NCI-H2196 (cell line): ENCODE measurements around the gene UVRAG.
A peak's percentile ranks its signal among the peaks of the same experiment; 100 is the strongest.

ENCODE experiments used
- DNase-seq: peaks from one replicate; lab custom pipeline; 2025; ENCODE audit not compliant: unreplicated experiment; lab: John Stamatoyannopoulos, UW

UVRAG gene

DNA sequence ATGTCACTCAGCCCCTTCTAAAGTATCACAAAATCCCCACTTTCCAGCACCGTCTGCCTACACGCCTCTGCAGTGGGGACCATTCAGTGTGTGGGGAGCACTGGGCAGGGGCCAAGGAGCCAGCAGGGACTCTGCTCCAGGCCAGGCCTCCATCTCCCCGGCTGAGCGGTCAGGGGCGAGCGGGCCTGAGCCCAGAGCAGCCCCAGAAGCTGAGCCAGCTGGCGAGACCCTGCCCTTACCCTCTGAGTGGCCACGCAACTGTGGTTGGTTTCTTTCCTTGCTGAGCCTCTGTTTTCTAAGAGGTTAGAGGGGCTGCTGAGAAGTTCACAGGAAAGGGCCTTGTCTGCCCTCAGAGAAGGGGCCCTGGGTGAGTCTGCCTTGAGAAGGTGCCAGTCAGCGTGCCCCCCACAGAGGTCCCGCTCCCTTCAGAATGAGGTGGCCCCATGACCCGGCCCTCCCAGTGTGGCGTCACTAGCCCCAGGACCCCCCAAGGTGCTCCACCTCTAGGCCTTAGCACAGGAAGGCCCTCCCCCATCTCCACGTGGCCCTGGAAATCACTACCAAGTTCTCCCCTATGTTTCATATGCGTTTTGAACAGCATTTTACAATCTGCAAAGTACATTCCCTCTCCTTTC, 344.4 kb downstream of the UVRAG start:
- no peak for DNase-seq

DNA sequence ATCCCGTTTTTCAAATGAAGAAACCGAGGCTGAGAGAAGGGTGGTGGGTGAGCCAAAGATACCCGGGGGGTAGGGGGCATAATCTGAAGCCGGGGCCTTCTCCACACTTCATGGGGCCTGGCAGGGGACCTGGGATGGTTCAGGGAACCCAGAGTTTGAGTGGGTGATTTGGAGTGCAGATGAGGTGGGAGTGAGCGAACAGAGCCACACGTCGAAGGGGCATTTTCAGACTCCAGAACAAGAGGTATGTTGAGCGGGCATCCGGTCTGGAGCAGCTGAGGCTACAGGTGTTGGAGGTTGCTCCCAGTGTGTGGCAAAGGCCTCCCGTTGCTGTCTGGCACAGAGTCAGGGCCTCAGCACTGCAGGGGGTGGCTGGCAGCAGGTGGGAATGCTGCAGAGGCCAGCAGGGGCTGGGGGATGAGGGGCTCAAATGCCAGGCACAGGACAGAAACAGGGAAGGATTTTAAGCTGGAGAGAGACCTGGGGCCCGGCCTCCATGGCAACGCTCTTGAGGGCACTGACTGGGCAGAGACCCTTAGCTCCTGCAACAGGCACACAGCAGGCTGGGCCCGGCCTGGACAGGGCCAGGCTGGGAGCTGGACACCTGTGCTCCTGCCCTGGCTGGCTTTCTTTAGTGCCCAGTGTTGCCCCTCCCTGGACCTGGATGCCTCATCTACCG, 345.1 kb downstream of the UVRAG start:
- peak; percentile 71 for DNase-seq

DNA sequence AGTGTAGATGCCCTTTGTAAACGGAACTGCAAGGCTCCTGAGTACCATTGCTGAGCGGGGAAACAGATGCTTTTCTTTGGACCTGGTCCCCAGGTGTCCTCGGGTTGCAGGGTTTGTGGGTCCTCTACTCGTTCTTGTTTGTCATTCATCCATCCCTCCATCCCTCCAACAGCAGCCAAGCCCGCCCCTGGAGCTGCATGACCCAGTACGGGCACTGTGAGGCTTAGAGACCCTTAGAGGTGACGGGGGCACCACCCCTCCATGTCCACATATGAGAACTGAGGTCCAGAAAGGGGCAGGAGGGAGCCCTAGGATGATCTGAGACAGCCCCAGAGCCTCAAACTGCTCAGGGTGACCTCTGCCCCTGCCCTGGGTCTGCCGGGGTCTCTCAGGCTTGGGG, 345.8 kb downstream of the UVRAG start:
- DNase-seq: no peak

DNA sequence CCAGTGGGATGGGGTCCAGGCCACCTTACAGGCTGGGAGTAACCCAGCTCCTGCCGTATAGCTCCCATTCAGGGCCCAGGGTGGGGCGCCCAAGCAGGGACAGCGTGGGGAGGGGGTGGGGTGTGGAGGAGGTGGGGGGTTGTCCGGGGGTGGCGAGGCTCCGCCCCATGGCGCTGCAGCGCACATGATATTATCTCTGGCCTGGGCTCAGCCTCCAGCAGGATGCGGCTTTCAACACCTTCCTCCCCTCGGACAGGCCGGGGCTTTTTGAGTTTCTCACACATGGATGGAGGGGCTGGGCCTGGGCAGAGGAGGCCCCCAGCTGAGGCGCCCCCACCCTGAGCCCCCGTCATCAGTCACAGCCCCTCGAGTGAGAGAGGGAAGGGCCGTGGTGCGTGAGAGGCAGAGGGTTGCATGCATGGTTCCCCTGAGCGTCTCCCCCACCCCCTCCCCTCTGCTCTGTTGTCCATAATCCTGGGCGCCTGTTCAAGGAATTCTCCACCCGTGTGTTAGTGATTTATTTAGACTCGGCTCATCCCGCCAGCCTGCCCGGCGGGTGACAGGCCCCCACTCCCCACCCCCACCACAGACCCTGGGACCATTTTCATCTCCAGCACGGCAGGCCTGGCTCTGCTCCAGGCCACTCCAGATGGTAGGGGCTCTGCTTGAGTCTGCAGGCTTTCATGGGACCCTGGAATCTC, 346.4 kb downstream of the UVRAG start:
- no peak for DNase-seq

DNA sequence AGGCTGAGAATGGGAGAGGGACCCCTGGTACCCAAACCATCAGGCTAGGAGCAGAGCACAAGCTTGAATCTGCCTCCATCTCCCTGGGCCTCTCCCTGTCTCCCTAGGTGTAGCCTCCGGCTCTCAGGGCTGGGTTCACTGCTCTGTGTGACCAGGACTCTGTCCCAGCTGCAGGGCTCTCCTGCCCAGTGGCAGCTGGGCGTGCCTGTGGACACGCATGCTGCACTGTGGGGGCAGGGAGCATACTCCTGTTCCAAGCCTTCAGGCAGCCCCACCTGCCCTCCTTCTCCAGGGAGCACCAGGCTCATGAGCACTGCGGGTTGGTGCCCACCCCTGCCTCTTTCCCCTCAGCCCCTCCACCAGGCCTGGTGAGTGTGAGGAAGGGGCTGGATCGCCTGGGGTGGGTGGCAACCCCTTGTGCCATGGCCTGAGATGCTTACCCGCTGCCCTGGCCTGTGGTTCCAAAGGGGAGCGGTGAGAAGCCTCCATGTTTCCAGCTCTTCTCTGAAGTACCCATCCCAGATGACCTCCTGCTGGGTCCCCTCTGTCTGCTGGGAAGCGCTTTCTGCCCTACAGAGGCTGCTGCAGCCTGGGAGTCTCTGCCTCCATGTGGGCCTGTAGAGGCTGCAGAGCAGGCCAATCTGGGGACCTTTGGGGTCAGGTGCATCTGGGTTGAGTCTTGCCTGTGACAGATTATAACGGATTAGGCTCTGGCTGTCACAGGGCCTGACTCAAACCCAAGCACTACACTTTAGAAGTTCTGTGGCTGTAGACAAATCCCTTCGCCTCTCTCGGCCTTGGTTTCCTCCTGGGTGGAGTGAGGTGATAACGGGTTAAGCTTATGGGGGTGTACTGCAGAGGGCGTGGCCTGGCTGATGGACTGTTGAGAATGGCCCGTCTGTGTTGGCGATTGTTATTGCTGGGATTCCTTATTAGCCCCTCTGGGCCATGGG, 347.6 kb downstream of the UVRAG start:
- no peak for DNase-seq

DNA sequence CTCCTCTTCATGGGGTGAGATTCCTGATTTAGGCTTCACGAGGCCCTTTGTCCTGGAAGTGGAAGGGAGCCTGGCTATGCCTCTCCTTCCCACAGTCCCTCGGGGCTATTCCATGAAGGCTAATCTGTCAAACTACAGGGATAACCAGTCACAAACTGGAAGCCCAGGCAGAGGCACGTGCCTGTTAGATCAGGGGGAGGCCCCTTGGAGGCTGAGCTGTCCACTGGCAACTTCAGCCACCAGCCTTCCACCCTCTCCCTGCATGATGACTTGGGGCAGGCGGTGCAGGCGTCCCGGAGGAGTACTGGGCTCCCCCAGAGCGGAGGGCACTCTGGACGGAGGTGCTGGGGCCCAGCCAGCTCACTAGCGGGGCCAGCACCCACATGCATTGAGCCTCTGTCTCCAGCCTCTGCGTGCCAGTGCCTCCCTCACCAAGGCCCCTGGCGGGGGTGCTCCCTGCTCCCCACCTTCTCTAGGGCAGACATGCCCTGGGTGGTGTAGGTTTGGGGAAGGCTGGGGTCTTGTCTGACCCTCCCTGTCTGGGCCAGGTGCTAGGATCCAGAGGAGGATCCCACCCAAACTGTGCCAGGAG, 348.4 kb downstream of the UVRAG start:
- DNase-seq: no peak

GRCh38 chr11:76164081-76164480, 349.1 kb downstream of the UVRAG start:
- DNase-seq: no peak

DNA sequence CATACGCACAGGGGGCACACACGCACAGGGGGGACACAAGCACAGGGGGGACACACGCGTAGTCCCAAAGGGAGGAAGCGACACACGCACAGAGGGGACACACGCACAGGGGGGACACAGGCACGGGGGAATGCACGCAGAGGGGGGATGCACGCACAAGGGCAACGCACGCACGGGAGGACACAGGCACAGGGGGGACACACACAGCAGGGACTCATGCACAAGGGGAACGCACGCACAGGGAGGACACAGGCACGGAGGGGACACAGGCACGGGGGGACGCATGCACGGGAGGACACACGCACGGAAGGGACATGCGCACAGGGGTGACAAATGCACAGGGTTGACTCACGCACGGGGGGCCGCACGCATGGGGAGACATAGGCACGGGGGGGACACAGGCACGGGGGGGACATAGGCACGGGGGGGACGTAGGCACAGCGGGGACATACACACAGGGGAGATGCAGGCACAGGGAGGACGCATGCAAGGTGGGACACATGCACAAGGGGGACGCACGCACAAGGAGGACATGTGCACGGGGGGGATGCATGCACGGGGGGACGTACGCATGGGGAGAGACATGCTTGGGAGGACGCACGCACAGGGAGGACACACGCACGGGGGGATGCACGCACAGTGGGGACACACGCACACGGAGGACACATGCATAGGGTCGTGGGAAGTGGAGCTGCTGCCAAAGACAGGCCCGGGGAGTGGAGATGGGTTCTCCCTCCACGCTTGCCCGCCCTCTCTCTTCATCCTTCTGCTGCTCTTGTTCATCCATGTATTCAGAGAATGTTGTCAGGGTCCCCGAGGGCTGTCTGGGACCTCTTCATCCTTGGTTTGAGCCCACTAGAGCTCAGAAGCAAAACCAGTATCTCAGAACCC, 350.1 kb downstream of the UVRAG start:
- no peak for DNase-seq

- no peak for DNase-seq
Measured at GRCh38 chr11:76166314-76166713, 351.3 kb downstream of the UVRAG start.

DNA sequence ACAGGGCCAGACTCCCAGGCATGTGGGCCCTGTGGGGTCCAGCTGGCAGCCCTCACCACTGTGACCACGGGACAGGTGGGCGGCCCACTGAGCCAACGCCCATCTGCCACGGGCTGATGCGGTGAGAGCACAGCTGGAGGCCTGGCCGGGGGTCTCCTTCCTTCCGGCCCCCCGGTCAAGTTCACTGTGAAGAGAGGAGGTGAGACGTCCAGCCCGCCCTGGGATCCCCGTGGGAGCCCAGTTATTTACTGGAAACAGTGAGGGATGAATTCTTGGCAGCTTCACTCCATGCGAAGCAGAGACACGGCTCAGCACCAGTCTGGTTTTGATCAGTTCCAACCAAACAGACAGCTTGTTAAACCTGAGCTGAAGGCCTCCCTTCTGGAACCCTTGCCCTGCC, 352.6 kb downstream of the UVRAG start:
- no peak for DNase-seq

DNA sequence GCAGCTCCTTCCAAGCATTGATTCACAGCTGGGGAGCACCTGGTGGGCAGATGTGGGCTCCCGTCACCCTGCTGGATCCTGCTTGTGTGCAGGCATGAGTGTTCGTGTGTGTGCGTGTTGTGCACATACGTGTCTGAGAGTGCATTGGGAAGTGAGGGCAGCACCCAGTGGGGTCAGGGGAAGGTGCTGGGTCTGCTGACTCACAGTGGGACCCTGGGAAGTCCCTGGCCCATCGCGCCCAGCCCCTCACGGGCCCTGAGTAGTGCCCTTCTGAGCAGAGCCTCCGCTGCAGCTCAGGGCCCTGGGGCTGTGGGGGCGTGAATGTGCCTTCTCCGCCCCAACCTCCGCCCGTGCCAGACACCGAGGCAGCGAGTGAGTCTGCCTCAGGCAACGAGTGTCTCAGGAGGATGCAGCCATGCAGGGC, 354.5 kb downstream of the UVRAG start:
- DNase-seq: no peak

DNA sequence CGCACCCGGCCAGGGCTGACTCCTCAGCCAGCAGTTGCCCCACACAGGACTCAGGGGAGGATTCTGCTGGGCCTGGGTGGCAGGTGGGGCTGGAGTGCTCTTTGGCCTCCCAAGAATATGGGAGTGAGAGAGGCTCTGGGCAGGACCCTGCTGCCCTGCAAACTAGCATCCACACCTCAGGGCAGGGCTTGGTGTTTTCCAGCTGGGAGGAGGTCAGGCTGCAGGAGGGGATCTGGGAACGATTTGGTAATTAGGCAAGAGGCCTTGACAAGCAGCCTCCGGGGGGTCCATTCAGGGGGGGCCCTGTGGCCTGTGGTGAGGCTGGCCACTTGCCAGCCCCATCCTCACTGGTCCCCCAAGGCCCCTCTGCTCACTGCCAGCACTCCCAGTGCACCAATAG, 355.5 kb downstream of the UVRAG start:
- no peak for DNase-seq

DNA sequence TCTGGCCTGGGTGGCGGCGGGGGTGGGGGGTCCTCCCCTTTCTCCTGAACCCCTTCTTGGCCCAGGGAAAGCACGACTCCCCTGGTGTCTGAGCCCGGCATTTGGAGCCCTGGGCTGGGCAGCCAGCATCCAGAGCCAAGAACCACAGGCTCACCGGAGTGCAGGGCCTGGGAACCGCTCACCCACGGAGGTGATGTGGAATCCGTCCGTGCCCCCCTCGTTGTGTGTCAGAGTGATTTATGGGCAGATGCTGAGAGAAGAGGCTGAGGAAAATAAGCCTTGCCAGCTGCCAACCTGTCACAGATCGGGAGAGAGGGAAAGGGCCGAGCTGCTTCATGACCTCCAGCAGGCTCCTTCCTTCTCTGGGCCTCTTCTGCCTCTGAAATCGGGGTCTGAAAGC, 357.6 kb downstream of the UVRAG start:
- no peak for DNase-seq

GRCh38 chr11:76173663-76174062, 358.7 kb downstream of the UVRAG start:
- no peak for DNase-seq

GRCh38 chr11:76174330-76174729, 359.3 kb downstream of the UVRAG start:
- no peak for DNase-seq

- DNase-seq: no peak
Measured at GRCh38 chr11:76175783-76176182, 360.8 kb downstream of the UVRAG start.

GRCh38 chr11:76176463-76176862, 361.5 kb downstream of the UVRAG start:
- no peak for DNase-seq

DNA sequence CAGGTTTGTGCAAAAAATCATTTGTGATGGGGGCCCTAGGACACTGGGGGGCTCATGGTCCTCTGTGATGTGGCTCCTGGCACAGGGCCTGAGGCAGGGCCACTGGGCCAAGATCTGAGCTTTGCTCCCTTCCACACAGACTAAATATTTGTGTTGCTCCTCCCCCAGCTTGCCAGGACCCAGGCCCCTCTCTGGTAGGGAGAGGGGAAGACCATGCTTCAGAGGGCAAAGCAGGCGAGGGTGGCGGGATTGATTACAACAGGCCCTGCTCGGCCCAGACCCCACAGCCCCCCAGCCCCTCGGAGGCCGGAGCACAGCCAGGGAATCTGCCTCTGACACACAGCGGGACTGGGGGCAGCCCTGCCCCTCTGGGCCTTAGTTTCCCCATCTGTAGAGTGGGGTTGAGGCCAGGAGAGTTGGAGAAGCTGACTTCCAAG, 362.3 kb downstream of the UVRAG start:
- DNase-seq: no peak

GRCh38 chr11:76179147-76179546, 364.1 kb downstream of the UVRAG start:
- DNase-seq: no peak

DNA sequence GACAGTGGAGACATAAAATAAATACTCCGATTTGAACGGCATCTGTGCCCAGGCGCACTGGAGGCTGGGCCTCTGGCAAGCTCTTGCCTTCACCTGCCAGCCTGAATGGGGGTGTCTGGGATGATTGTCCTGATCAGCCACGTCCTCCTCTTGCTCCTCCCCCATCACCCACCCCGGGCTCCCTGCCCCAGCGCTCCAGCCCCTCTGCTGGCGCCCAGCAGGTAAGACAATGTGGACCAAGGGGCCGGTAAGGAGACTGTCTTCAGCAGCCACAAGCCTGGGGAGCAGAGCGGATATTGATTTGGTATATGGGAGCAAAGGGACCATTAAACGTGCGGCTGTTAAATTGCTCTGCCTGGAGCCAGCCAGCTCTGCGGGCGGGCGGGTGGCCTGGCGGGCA, 366.4 kb downstream of the UVRAG start:
- no peak for DNase-seq
